ENCODE results near the gene NCOR1.
"Not testable (repeated sequence)": the region's sequence is repeated elsewhere in the genome, so short reads cannot be mapped to it uniquely, and the experiment has no call there.

Gene NCOR1

GRCh38 chr17:16055139-16055538 is 160.2 kb downstream of the NCOR1 start:
- Histone ChIP-seq H3K9me3 (replicated peaks in 1 of 2; ENCODE audit: control insufficient read depth in 2 of 2, insufficient read depth in 1 of 2, low read depth in 1 of 2, low read length in 2 of 2) (peaks cover 0 to 28% of the 10 kb centered on the region in 2 donors), H3K36me3 (replicated peaks in 1 of 2; ENCODE audit: control insufficient read depth in 2 of 2, insufficient read depth in 2 of 2, low read length in 2 of 2) (peaks cover 12 to 98% of the 10 kb centered on the region in 2 donors)
- H3K27ac ChIP-seq (replicated peaks; ENCODE audit: low read length); H3K23ac ChIP-seq (ENCODE audit: low read depth, low read length, poor library complexity); H3K79me1 ChIP-seq (ENCODE audit: low read depth, low read length); H2BK120ac ChIP-seq (ENCODE audit: low read depth, low read length); H3K4me1 ChIP-seq (ENCODE audit: control insufficient read depth in 2 of 2, insufficient read depth in 1 of 2, low read depth in 1 of 2, low read length in 2 of 2); H3K14ac ChIP-seq (ENCODE audit: low read length); H3K18ac ChIP-seq (ENCODE audit: low read length); H2BK12ac ChIP-seq (ENCODE audit: low read length); H2BK15ac ChIP-seq (ENCODE audit: low read length); DNase-seq (ENCODE audit: low spot score); H3K4me2 ChIP-seq (ENCODE audit: insufficient read depth, low read length, poor library complexity, severe bottlenecking); H3K9ac ChIP-seq (ENCODE audit: low read depth, low read length, poor library complexity); H3K27me3 ChIP-seq (ENCODE audit: control insufficient read depth in 3 of 3, insufficient read depth in 3 of 3, low read depth in 1 of 3, low read length in 3 of 3); H3K4ac ChIP-seq (ENCODE audit: low read length); H2BK5ac ChIP-seq (ENCODE audit: low read length); H2AFZ ChIP-seq (ENCODE audit: low read length); H4K8ac ChIP-seq (ENCODE audit: low read depth, low read length); H3K4me3 ChIP-seq (ENCODE audit: low read length in 2 of 2); H4K91ac ChIP-seq (ENCODE audit: low read depth, low read length, poor library complexity); H2AK5ac ChIP-seq (ENCODE audit: low read depth, low read length): not testable (repeated sequence)
- no CpG with 5 or more reads among the region's 4 CpGs for WGBS, 2 donors (ENCODE audit: extremely low coverage in 2 of 2, insufficient read length in 2 of 2, insufficient replicate concordance in 1 of 2)

GRCh38 chr17:16052486-16052885 is 162.8 kb downstream of the NCOR1 start:
- H3K4ac ChIP-seq (ENCODE audit: low read length), result no peak overlapping the region
- no peak overlapping the region for H2BK12ac ChIP-seq (ENCODE audit: low read length)
- H3K23ac ChIP-seq (ENCODE audit: low read depth, low read length, poor library complexity), result no peak overlapping the region
- H2BK120ac ChIP-seq (ENCODE audit: low read depth, low read length), result no peak overlapping the region
- H2AK5ac ChIP-seq (ENCODE audit: low read depth, low read length), result no peak overlapping the region
- H4K91ac ChIP-seq (ENCODE audit: low read depth, low read length, poor library complexity), result no peak overlapping the region
- no peak overlapping the region for H3K4me2 ChIP-seq (ENCODE audit: insufficient read depth, low read length, poor library complexity, severe bottlenecking)
- no peak overlapping the region for H2BK15ac ChIP-seq (ENCODE audit: low read length)
- no peak overlapping the region for H3K4me3 ChIP-seq (ENCODE audit: low read length in 2 of 2)
- no peak overlapping the region for H3K18ac ChIP-seq (ENCODE audit: low read length)
- no peak overlapping the region for H2BK5ac ChIP-seq (ENCODE audit: low read length)
- H2AFZ ChIP-seq (ENCODE audit: low read length), result no peak overlapping the region
- peaks cover 13 to 95% of the 10 kb centered on the region in 2 donors for H3K36me3 ChIP-seq (replicated peaks in 1 of 2; ENCODE audit: control insufficient read depth in 2 of 2, insufficient read depth in 2 of 2, low read length in 2 of 2)
- H3K79me1 ChIP-seq (ENCODE audit: low read depth, low read length), result no peaks in the 10 kb centered on the region
- DNase-seq (ENCODE audit: low spot score), result no peak
- no peaks in the 10 kb centered on the region for H3K4me1 ChIP-seq (ENCODE audit: control insufficient read depth in 2 of 2, insufficient read depth in 1 of 2, low read depth in 1 of 2, low read length in 2 of 2)
- no peak overlapping the region for H3K27ac ChIP-seq (replicated peaks; ENCODE audit: low read length)
- WGBS, 2 donors (ENCODE audit: extremely low coverage in 2 of 2, insufficient read length in 2 of 2, insufficient replicate concordance in 1 of 2), result no CpG with 5 or more reads among the region's 1 CpG
- H3K9me3 ChIP-seq (replicated peaks in 1 of 2; ENCODE audit: control insufficient read depth in 2 of 2, insufficient read depth in 1 of 2, low read depth in 1 of 2, low read length in 2 of 2), result peaks cover 0 to 28% of the 10 kb centered on the region in 2 donors
- H4K8ac ChIP-seq (ENCODE audit: low read depth, low read length), result no peak overlapping the region
- no peaks in the 10 kb centered on the region for H3K27me3 ChIP-seq (ENCODE audit: control insufficient read depth in 3 of 3, insufficient read depth in 3 of 3, low read depth in 1 of 3, low read length in 3 of 3)
- H3K14ac ChIP-seq (ENCODE audit: low read length), result no peak overlapping the region
- no peak overlapping the region for H3K9ac ChIP-seq (ENCODE audit: low read depth, low read length, poor library complexity)

GRCh38 chr17:16050844-16051243 is 164.5 kb downstream of the NCOR1 start:
- no peaks in the 10 kb centered on the region for H3K4me1 ChIP-seq (ENCODE audit: control insufficient read depth in 2 of 2, insufficient read depth in 1 of 2, low read depth in 1 of 2, low read length in 2 of 2)
- H2AFZ ChIP-seq (ENCODE audit: low read length), result no peak overlapping the region
- H3K36me3 ChIP-seq (replicated peaks in 1 of 2; ENCODE audit: control insufficient read depth in 2 of 2, insufficient read depth in 2 of 2, low read length in 2 of 2), result peaks cover 18 to 95% of the 10 kb centered on the region in 2 donors
- H3K27me3 ChIP-seq (ENCODE audit: control insufficient read depth in 3 of 3, insufficient read depth in 3 of 3, low read depth in 1 of 3, low read length in 3 of 3), result no peaks in the 10 kb centered on the region
- no peak overlapping the region for H3K4me3 ChIP-seq (ENCODE audit: low read length in 2 of 2)
- H3K14ac ChIP-seq (ENCODE audit: low read length), result no peak overlapping the region
- H2BK12ac ChIP-seq (ENCODE audit: low read length), result no peak overlapping the region
- no peak overlapping the region for H2BK15ac ChIP-seq (ENCODE audit: low read length)
- H3K23ac ChIP-seq (ENCODE audit: low read depth, low read length, poor library complexity), result no peak overlapping the region
- H3K4ac ChIP-seq (ENCODE audit: low read length), result no peak overlapping the region
- H4K8ac ChIP-seq (ENCODE audit: low read depth, low read length), result no peak overlapping the region
- H3K79me1 ChIP-seq (ENCODE audit: low read depth, low read length), result no peaks in the 10 kb centered on the region
- no peak overlapping the region for H2BK5ac ChIP-seq (ENCODE audit: low read length)
- whole genome bisulfite sequencing, 2 donors (ENCODE audit: extremely low coverage in 2 of 2, insufficient read length in 2 of 2, insufficient replicate concordance in 1 of 2), result no CpG with 5 or more reads among the region's 6 CpGs
- H3K9me3 ChIP-seq (replicated peaks in 1 of 2; ENCODE audit: control insufficient read depth in 2 of 2, insufficient read depth in 1 of 2, low read depth in 1 of 2, low read length in 2 of 2), result peaks cover 0 to 28% of the 10 kb centered on the region in 2 donors
- no peak for DNase-seq (ENCODE audit: low spot score)
- no peak overlapping the region for H3K4me2 ChIP-seq (ENCODE audit: insufficient read depth, low read length, poor library complexity, severe bottlenecking)
- H4K91ac ChIP-seq (ENCODE audit: low read depth, low read length, poor library complexity), result no peak overlapping the region
- H2BK120ac ChIP-seq (ENCODE audit: low read depth, low read length), result no peak overlapping the region
- H3K27ac ChIP-seq (replicated peaks; ENCODE audit: low read length), result no peak overlapping the region
- H3K18ac ChIP-seq (ENCODE audit: low read length), result no peak overlapping the region
- H3K9ac ChIP-seq (ENCODE audit: low read depth, low read length, poor library complexity), result no peak overlapping the region
- no peak overlapping the region for H2AK5ac ChIP-seq (ENCODE audit: low read depth, low read length)

- Histone ChIP-seq H2BK15ac (ENCODE audit: low read length) (no peak overlapping the region), H3K27ac (replicated peaks; ENCODE audit: low read length) (no peak overlapping the region), H2AK5ac (ENCODE audit: low read depth, low read length) (no peak overlapping the region), H3K9me3 (replicated peaks in 1 of 2; ENCODE audit: control insufficient read depth in 2 of 2, insufficient read depth in 1 of 2, low read depth in 1 of 2, low read length in 2 of 2) (peaks cover 0 to 9% of the 10 kb centered on the region in 2 donors), H3K36me3 (replicated peaks in 1 of 2; ENCODE audit: control insufficient read depth in 2 of 2, insufficient read depth in 2 of 2, low read length in 2 of 2) (peaks cover 22 to 94% of the 10 kb centered on the region in 2 donors), H2BK12ac (ENCODE audit: low read length) (no peak overlapping the region), H3K9ac (ENCODE audit: low read depth, low read length, poor library complexity) (no peak overlapping the region), H3K4me1 (ENCODE audit: control insufficient read depth in 2 of 2, insufficient read depth in 1 of 2, low read depth in 1 of 2, low read length in 2 of 2) (no peaks in the 10 kb centered on the region), H3K4ac (ENCODE audit: low read length) (no peak overlapping the region), H3K23ac (ENCODE audit: low read depth, low read length, poor library complexity) (no peak overlapping the region), H3K79me1 (ENCODE audit: low read depth, low read length) (no peaks in the 10 kb centered on the region), H3K18ac (ENCODE audit: low read length) (no peak overlapping the region), H2BK120ac (ENCODE audit: low read depth, low read length) (no peak overlapping the region), H3K14ac (ENCODE audit: low read length) (no peak overlapping the region), H3K27me3 (ENCODE audit: control insufficient read depth in 3 of 3, insufficient read depth in 3 of 3, low read depth in 1 of 3, low read length in 3 of 3) (no peaks in the 10 kb centered on the region), H4K8ac (ENCODE audit: low read depth, low read length) (no peak overlapping the region), H2BK5ac (ENCODE audit: low read length) (no peak overlapping the region), H2AFZ (ENCODE audit: low read length) (no peak overlapping the region), H4K91ac (ENCODE audit: low read depth, low read length, poor library complexity) (no peak overlapping the region), H3K4me3 (ENCODE audit: low read length in 2 of 2) (no peak overlapping the region), H3K4me2 (ENCODE audit: insufficient read depth, low read length, poor library complexity, severe bottlenecking) (no peak overlapping the region)
- WGBS, 2 donors (ENCODE audit: extremely low coverage in 2 of 2, insufficient read length in 2 of 2, insufficient replicate concordance in 1 of 2), result no CpG with 5 or more reads among the region's 14 CpGs
- no peak for DNase-seq (ENCODE audit: low spot score)
Observed at GRCh38 chr17:16048811-16049449, 166.4 kb downstream of the NCOR1 start.
